BJ (cell line): ENCODE data around the gene IL17RE. TPM values are rescaled to one million over a fixed set of nuclear protein-coding genes. Genes with fewer than 3 reads are reported as not detected.

ENCODE experiments used
- CTCF ChIA-PET: fragments of 350-600 bp; formaldehyde crosslinking; extraction: SDS; loops from one replicate; lab custom pipeline; 2021; ENCODE audit warnings: antibody characterized with exemption, inconsistent platforms; lab: Yijun Ruan, JAX
- POLR2A ChIA-PET: fragments of 300-600 bp; sonication (Branson Sonifier 250); formaldehyde crosslinking; extraction: SDS; loops from one replicate; lab custom pipeline; 2021; ENCODE audit warnings: antibody characterized with exemption; lab: Charles Lee
- DNase-seq: peaks from one replicate; pipeline ENCODE4 v3.0.0-alpha.2; 2011; ENCODE audit warnings: low read depth
- H3K27me3 ChIP-seq: 2 replicates; pipeline ENCODE4 v1.6.0; 2011; ENCODE audit warnings: low read length; ENCODE audit not compliant: control insufficient read depth, insufficient read depth
- H3K36me3 ChIP-seq: 2 replicates; pipeline ENCODE4 v1.5.1; 2011; ENCODE audit warnings: low read length; ENCODE audit not compliant: control insufficient read depth, insufficient read depth
- H3K4me3 ChIP-seq: 2 replicates; pipeline ENCODE4 v1.5.1; 2011; ENCODE audit warnings: low read depth, mild to moderate bottlenecking, control low read depth, low read length
- CTCF ChIP-seq: IDR thresholded peaks from 2 replicates; pipeline ENCODE4 v1.5.1; 2011; ENCODE audit warnings: low read depth, mild to moderate bottlenecking, control low read depth, inconsistent platforms, low read length, moderate library complexity; ENCODE audit not compliant: insufficient read depth
- polyA plus RNA-seq: library from polyadenylated mRNA; depleted of rRNA; stranded (reverse); fragments of >200 nt; gene quantifications from 2 replicates; pipeline ENCODE4 v1.2.3, GENCODE V29; 2011

The IL17RE gene
- polyA plus RNA-seq, 1 experiment, result 4.0 TPM

DNA sequence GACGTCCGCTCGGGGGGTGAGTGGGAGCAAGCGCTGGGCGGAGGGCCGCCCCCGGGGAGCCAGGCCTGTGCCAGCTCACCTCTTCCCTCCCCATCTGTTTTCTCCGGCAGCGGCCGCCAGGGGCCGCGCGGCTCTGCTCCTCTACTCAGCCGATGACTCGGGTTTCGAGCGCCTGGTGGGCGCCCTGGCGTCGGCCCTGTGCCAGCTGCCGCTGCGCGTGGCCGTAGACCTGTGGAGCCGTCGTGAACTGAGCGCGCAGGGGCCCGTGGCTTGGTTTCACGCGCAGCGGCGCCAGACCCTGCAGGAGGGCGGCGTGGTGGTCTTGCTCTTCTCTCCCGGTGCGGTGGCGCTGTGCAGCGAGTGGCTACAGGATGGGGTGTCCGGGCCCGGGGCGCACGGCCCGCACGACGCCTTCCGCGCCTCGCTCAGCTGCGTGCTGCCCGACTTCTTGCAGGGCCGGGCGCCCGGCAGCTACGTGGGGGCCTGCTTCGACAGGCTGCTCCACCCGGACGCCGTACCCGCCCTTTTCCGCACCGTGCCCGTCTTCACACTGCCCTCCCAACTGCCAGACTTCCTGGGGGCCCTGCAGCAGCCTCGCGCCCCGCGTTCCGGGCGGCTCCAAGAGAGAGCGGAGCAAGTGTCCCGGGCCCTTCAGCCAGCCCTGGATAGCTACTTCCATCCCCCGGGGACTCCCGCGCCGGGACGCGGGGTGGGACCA is 30.4 kb downstream of the IL17RE start:
- DNase-seq, result no peak
- H3K4me3 ChIP-seq, result peak overlapping the region; percentile 53
- no peaks in the 10 kb centered on the region for H3K27me3 ChIP-seq
- TF ChIP-seq CTCF, result peak; percentile 89
- ChIA-PET CTCF (interaction anchor here (0.6 to 5.3 kb wide), 33 partner anchors 8 to 370 kb away, joined by 3 to 29 read pairs (median 4); partner anchors contain the start of genes FANCD2, IL17RC and RPUSD3), POLR2A (interaction anchor here (0.6 to 0.9 kb wide), 6 partner anchors 8 to 290 kb away, joined by 3 to 4 read pairs (median 3); no protein-coding TSS in a partner anchor)
- peaks cover 16% of the 10 kb centered on the region for H3K36me3 ChIP-seq

- ChIA-PET CTCF (interaction anchor here (0.6 to 5.3 kb wide), 19 partner anchors 8 to 370 kb away, joined by 3 to 29 read pairs (median 5); partner anchors contain the start of genes IL17RC and RPUSD3), POLR2A (interaction anchor here (0.6 to 0.9 kb wide), 5 partner anchors 8 to 289 kb away, joined by 3 to 4 read pairs (median 3); no protein-coding TSS in a partner anchor)
- DNase-seq, result peak; percentile 46
- Histone ChIP-seq H3K27me3 (no peaks in the 10 kb centered on the region), H3K4me3 (peak within 1 kb of the TSS; percentile 53), H3K36me3 (peaks cover 11% of the 10 kb centered on the region)
- TF ChIP-seq CTCF, result no peak
Measured at GRCh38 chr3:9933561-9934234, 31.1 kb downstream of the IL17RE start, which contains the start of gene CRELD1. TSS of gene CRELD1 (plus strand) at chr3:9933834. CDS start at chr3:9934439, 605 bp downstream.

DNA sequence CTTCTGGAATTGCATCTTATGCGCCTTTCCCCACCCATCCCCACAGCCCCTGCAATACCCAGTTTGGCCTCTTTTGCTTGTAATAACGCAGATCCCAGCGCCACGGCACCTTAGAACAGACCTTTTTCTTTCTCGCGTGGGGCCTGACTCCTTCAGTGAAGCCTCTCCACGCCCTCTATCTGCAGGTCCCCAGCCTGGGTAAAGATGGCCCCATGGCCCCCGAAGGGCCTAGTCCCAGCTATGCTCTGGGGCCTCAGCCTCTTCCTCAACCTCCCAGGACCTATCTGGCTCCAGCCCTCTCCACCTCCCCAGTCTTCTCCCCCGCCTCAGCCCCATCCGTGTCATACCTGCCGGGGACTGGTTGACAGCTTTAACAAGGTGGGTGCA is 31.6 kb downstream of the IL17RE start:
- H3K4me3 ChIP-seq, result peak overlapping the region; percentile 53
- ChIA-PET CTCF (interaction anchor here (0.7 to 3.9 kb wide), 4 partner anchors 10 to 825 kb away, joined by 3 to 19 read pairs (median 8); no protein-coding TSS in a partner anchor), POLR2A (no interaction called here)
- peaks cover 11% of the 10 kb centered on the region for H3K36me3 ChIP-seq
- TF ChIP-seq CTCF, result peak; percentile 39
- no peaks in the 10 kb centered on the region for H3K27me3 ChIP-seq
- DNase-seq, result no peak

DNA sequence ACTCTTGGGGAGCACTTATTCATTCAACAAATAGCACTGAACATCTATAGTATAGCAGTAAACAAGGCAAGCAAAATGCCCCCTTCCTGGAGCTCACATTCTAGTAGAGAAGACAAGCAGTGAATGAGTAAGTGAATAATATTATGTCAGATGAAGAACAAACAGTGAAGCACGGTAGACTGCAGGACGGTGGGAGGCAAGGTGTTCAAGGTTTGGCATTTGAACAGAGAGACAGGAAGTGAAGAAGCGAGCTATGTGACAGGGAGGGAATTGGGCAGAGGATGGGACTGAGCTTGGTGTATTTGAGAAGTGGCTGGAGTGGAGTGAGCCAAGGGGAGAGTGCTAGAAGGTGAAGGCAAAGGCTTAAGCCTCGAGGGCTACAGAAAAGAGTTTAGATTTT is 32.3 kb downstream of the IL17RE start:
- TF ChIP-seq CTCF, result no peak
- no peak for DNase-seq
- ChIA-PET POLR2A (no interaction called here), CTCF (interaction anchor here (0.6 to 3.9 kb wide), 4 partner anchors 9 to 126 kb away, joined by 3 to 19 read pairs (median 8); no protein-coding TSS in a partner anchor)
- no peak overlapping the region for H3K4me3 ChIP-seq
- H3K27me3 ChIP-seq, result no peaks in the 10 kb centered on the region
- H3K36me3 ChIP-seq, result peaks cover 6% of the 10 kb centered on the region
